GM12878 (cell line): Measurements from ENCODE around the gene CFDP1. TPM values are rescaled to one million over a fixed set of nuclear protein-coding genes. Genes with fewer than 3 reads are reported as not detected.

Experiments
- ATF2 ChIP-seq: IDR thresholded peaks from 2 replicates; pipeline ENCODE4 v1.6.1; 2012; ENCODE audit warnings: low read length, inconsistent platforms
- ATF7 ChIP-seq: fragments of 450-650 bp; IDR thresholded peaks from 2 replicates; pipeline ENCODE4 v1.6.1; 2016; ENCODE audit warnings: low read depth, mild to moderate bottlenecking
- BCLAF1 ChIP-seq: fragments of 450-650 bp; IDR thresholded peaks from 2 replicates; pipeline ENCODE4 v1.6.1; 2017; ENCODE audit warnings: antibody characterized with exemption, mild to moderate bottlenecking, moderate library complexity
- E4F1 ChIP-seq: fragments of 450-650 bp; IDR thresholded peaks from 2 replicates; pipeline ENCODE4 v1.6.1; 2018; ENCODE audit warnings: borderline replicate concordance, mild to moderate bottlenecking; ENCODE audit not compliant: partially characterized antibody
- EGR1 ChIP-seq, 2 experiments: IDR thresholded peaks; 1 replicate in 1 of 2; 2 replicates in 1 of 2; pipeline ENCODE4 v1.6.1; 2011 to 2012; ENCODE audit warnings: low read depth in 2 of 2, low read length in 2 of 2, borderline replicate concordance in 1 of 2, mild to moderate bottlenecking in 1 of 2, moderate library complexity in 1 of 2
- EP300 ChIP-seq, 2 experiments: fragments of 150-350 bp in 1 of 2; IDR thresholded peaks; 2 replicates each; pipeline ENCODE4 v1.6.1; 2011 to 2012; ENCODE audit warnings: low read depth in 2 of 2, low read length in 2 of 2, borderline replicate concordance in 1 of 2, improper control_type of control experiment in 1 of 2, inconsistent platforms in 1 of 2; ENCODE audit not compliant: control insufficient read depth in 1 of 2
- KLF5 ChIP-seq: fragments of 450-650 bp; IDR thresholded peaks from 2 replicates; pipeline ENCODE4 v1.6.1; 2014; ENCODE audit warnings: mild to moderate bottlenecking; ENCODE audit not compliant: partially characterized antibody
- LARP7 ChIP-seq: fragments of 450-650 bp; IDR thresholded peaks from 2 replicates; pipeline ENCODE4 v1.6.1; 2017; ENCODE audit warnings: mild to moderate bottlenecking
- MEF2B ChIP-seq: fragments of 450-650 bp; IDR thresholded peaks from 2 replicates; pipeline ENCODE4 v1.6.1; 2018; ENCODE audit warnings: mild to moderate bottlenecking, moderate library complexity; ENCODE audit not compliant: partially characterized antibody, poor library complexity, severe bottlenecking
- MYB ChIP-seq: fragments of 150-350 bp; IDR thresholded peaks from 2 replicates; pipeline ENCODE4 v1.6.1; 2014; ENCODE audit warnings: mild to moderate bottlenecking, low read depth, low read length, borderline replicate concordance
- NR2F1 ChIP-seq: fragments of 450-650 bp; conservative IDR thresholded peaks from 2 replicates; pipeline ENCODE4 v1.6.1; 2017; ENCODE audit warnings: mild to moderate bottlenecking
- POLR2AphosphoS2 ChIP-seq: IDR thresholded peaks from 2 replicates; pipeline ENCODE4 v1.6.1; 2011; ENCODE audit warnings: low read depth, mild to moderate bottlenecking, low read length, improper control_type of control experiment, moderate library complexity
- RUNX3 ChIP-seq: IDR thresholded peaks from 2 replicates; pipeline ENCODE4 v1.6.1; 2012; ENCODE audit warnings: low read length, inconsistent platforms
- SIX5 ChIP-seq: IDR thresholded peaks from 2 replicates; pipeline ENCODE4 v1.6.1; 2011; ENCODE audit warnings: mild to moderate bottlenecking, low read depth, low read length, moderate library complexity; ENCODE audit not compliant: severe bottlenecking
- SMARCA5 ChIP-seq: fragments of 450-650 bp; IDR thresholded peaks from 2 replicates; pipeline ENCODE4 v1.6.1; 2017; ENCODE audit warnings: mild to moderate bottlenecking
- SP1 ChIP-seq: IDR thresholded peaks from one replicate; pipeline ENCODE4 v1.6.1; 2011; ENCODE audit warnings: low read depth, low read length
- SREBF1 ChIP-seq: IDR thresholded peaks from 2 replicates; pipeline ENCODE4 v1.6.1; 2012; ENCODE audit warnings: mild to moderate bottlenecking, low read length
- TBL1XR1 ChIP-seq: IDR thresholded peaks from 2 replicates; pipeline ENCODE4 v1.6.1; 2012; ENCODE audit warnings: low read depth, low read length, improper control_type of control experiment
- YY1 ChIP-seq: IDR thresholded peaks from 2 replicates; pipeline ENCODE4 v1.6.1; 2011; ENCODE audit warnings: low read depth, mild to moderate bottlenecking, low read length
- polyA plus RNA-seq, 11 experiments: library from polyadenylated mRNA; depleted of rRNA in 4 of 11; unstranded in 6 of 11; stranded (reverse) in 5 of 11; fragments of >200 nt; fragmentation: Nextera tagmentation in 4 of 11; fragmentation: Illumina TruSeq in 1 of 11; extraction: Ambion mirVana in 4 of 11; extraction: Trizol in 1 of 11; gene quantifications; 1 replicate in 1 of 11; 2 replicates in 10 of 11; pipeline versions ENCODE4 v1.2.1 to v1.2.3, GENCODE V29; 2011 to 2016; ENCODE audit warnings: inconsistent platforms in 2 of 11, missing spikeins in 2 of 11, low read depth in 1 of 11
- total RNA-seq, 4 experiments: library from RNA; depleted of rRNA in 3 of 4; stranded (reverse); fragments of >200 nt in 3 of 4; fragmentation: Illumina TruSeq in 1 of 4; extraction: Trizol in 1 of 4; gene quantifications; 2 replicates each; pipeline versions ENCODE4 v1.2.1 to v1.2.3, GENCODE V29; 2013 to 2021

CFDP1 gene
- total and polyA plus RNA-seq, 10 of the 15 experiments (the other 5 are each of a cell fraction or from before 2014, with no cell fraction given), result 22.3 to 64.8 (median 36.7) TPM

- no peak for TF ChIP-seq ATF7
- peak; percentile 94 for TF ChIP-seq LARP7
- peak; percentile 48; the same call in 1 of the 2 replicates for TF ChIP-seq POLR2AphosphoS2
- TF ChIP-seq YY1, result peak; percentile 53
- no peak for TF ChIP-seq BCLAF1
- 0 out of 2 replicates have a peak, but pooled peaks have one; percentile 49 for TF ChIP-seq NR2F1
- TF ChIP-seq E4F1, result peak; percentile 22
- peak in 1 of 2 experiments; percentile 15; a peak in 1 of 3 replicates for TF ChIP-seq EGR1 (IDR thresholded peaks at IDR 0.05; ENCODE audit: borderline replicate concordance in 1 of 2, low read depth in 2 of 2, low read length in 2 of 2)
- peak; percentile 12; the same call in 1 of the 2 replicates for TF ChIP-seq TBL1XR1
- peak; percentile 55 for TF ChIP-seq RUNX3
- no peak for TF ChIP-seq SREBF1
- no peak for TF ChIP-seq MYB
- TF ChIP-seq ATF2, result no peak
- TF ChIP-seq MEF2B, result no peak
- TF ChIP-seq SMARCA5, result peak; percentile 70; the same call in 1 of the 2 replicates
- no peak for TF ChIP-seq EP300 (IDR thresholded peaks at IDR 0.05; ENCODE audit: borderline replicate concordance in 1 of 2, control insufficient read depth in 1 of 2, low read depth in 2 of 2, low read length in 2 of 2)
- TF ChIP-seq KLF5, result peak; percentile 68
- no peak for TF ChIP-seq SP1
- TF ChIP-seq SIX5, result peak; percentile 79
Observed at GRCh38 chr16:75432828-75433731, at the start of gene CFDP1 (continued).
